Upper lobe of left lung (tissue), 6 donors: ENCODE measurements around the gene MUC21. TPM values are rescaled to one million over a fixed set of nuclear protein-coding genes. Genes with fewer than 3 reads are reported as not detected.

ENCODE experiments used
- ATAC-seq, 2 donors: fragments of 200-7000 bp; cut with Tn5 transposase; one replicate each; pipeline ENCODE4 v1.9.1; 2022; ENCODE audit warnings: mild to moderate bottlenecking in 2 of 2, moderate library complexity in 2 of 2; ENCODE audit not compliant: low FRiP score in 2 of 2
- DNase-seq, 2 donors: peaks; one replicate each; pipeline ENCODE4 v3.0.0-alpha.2; 2019 to 2020
- H3K27ac ChIP-seq, 4 donors: fragments of 200-600 bp; sonication (generic); one replicate each; pipeline ENCODE4 v1.5.1; 2016 to 2019
- H3K27me3 ChIP-seq, 4 donors: fragments of 200-600 bp; sonication (generic); one replicate each; pipeline ENCODE4 v1.5.1; 2017 to 2019
- H3K36me3 ChIP-seq, 4 donors: fragments of 200-600 bp; sonication (generic); one replicate each; pipeline ENCODE4 v1.5.1; 2016 to 2019
- H3K4me1 ChIP-seq, 4 donors: fragments of 200-600 bp; sonication (generic); one replicate each; pipeline ENCODE4 v1.5.1; 2018 to 2019
- H3K4me3 ChIP-seq, 4 donors: fragments of 200-600 bp; sonication (generic); one replicate each; pipeline ENCODE4 v1.5.1; 2017 to 2019; ENCODE audit warnings: mild to moderate bottlenecking in 2 of 4, moderate library complexity in 1 of 4
- H3K9me3 ChIP-seq, 4 donors: fragments of 200-600 bp; sonication (generic); one replicate each; pipeline ENCODE4 v1.5.1; 2018 to 2019
- EP300 ChIP-seq, 4 donors: sonication (generic); formaldehyde crosslinking; IDR thresholded peaks; one replicate each; pipeline ENCODE4 v1.5.1; 2017; ENCODE audit warnings: antibody characterized with exemption in 4 of 4, control low read depth in 2 of 4
- POLR2A ChIP-seq, 4 donors: fragments of 450-650 bp; IDR thresholded peaks; one replicate each; pipeline ENCODE4 v1.5.1; 2016 to 2017; ENCODE audit warnings: antibody characterized with exemption in 4 of 4, mild to moderate bottlenecking in 2 of 4
- POLR2AphosphoS5 ChIP-seq, 2 donors: sonication (generic); formaldehyde crosslinking; IDR thresholded peaks; one replicate each; pipeline ENCODE4 v1.5.1; 2017; ENCODE audit warnings: antibody characterized with exemption in 2 of 2
- WGBS, 2 donors: methylation state at CpG; one replicate each; pipeline ENCODE4 v1.1.5; 2017 to 2018; 5-methylcytosine and 5-hydroxymethylcytosine counted together
- total RNA-seq, 6 donors: library from RNA; depleted of rRNA in 4 of 6; stranded (reverse); fragments of >200 nt in 4 of 6; gene quantifications; one replicate each; pipeline versions ENCODE4 v1.1.0 to v1.2.1, GENCODE V29; 2016 to 2021
- TF ChIP-seq, protein P1 (sequence below), 6 experiments: fragments of 450-650 bp in 4 of 6; fragments of 200-600 bp in 2 of 6; sonication (generic) in 2 of 6; IDR thresholded peaks; one replicate each; pipeline ENCODE4 v1.5.1; 2016 to 2019; ENCODE audit warnings: antibody characterized with exemption in 6 of 6
- donor health status: DM: no; HTN: no; CAD: no; lungs with moderate emphysema.
- donor health status: DM: no; HTN: yes; CAD: no; lungs with severe emphysema.

The MUC21 gene
- total RNA-seq, 6 donors from 2014 or later, result 2.1 to 5.2 (median 3.6) TPM

DNA sequence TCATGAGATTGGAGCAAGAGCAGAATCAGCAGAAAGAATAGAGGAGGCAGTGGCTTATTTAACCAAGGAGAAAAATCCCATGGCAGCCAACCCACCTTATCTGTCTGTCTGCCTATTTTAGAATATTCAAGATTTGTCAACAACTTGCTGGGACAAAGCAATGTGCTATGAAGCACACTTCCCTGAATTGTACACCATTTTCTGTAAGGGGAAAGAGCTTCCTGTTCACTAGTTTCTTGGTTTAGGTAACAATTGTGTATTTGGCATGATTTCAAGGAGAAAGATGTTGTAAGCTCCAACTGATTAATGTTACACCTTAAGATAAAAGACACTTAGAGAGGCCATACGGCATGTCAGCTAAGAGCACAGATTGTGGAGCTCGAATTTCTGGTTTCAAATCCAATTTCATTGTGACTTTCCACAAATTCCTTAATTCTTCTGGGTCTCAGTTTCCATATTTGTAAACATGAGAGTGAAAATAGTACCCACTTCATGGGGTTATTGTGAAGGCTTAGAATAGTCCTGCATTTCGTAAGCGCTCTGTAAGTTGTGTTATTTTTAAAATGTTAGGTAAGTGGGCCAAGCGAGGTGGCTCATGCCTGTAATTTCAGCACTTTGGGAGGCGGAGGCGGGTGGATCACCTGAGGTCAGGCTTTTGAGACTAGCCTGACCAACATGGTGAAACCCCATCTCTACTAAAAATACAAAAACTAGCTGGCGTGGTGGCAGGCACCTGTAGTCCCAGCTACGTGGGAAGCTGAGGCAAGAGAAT lies 21.9 kb downstream of the MUC21 start:
- 63 to 70% methylated on average over 9 of the region's 9 CpGs for WGBS, 2 donors
- Histone ChIP-seq H3K9me3 (no peaks in the 10 kb centered on the region), H3K36me3 (no peaks in the 10 kb centered on the region), H3K4me1 (peaks cover 0 to 29% (median 10%) of the 10 kb centered on the region in 4 donors), H3K27me3 (no peaks in the 10 kb centered on the region), H3K4me3 (no peak overlapping the region), H3K27ac (peak overlapping the region in 3 of 4 donors; percentile 50 to 67 (median 53))
- DNase-seq (peak in 1 of 2 donors; percentile 80), ATAC-seq (no peak)
- peak in 1 of 2 donors; percentile 4 for TF ChIP-seq POLR2AphosphoS5 (IDR thresholded peaks at IDR 0.05)
- TF ChIP-seq POLR2A (IDR thresholded peaks at IDR 0.05), result no peak
- TF ChIP-seq, protein P1, sequence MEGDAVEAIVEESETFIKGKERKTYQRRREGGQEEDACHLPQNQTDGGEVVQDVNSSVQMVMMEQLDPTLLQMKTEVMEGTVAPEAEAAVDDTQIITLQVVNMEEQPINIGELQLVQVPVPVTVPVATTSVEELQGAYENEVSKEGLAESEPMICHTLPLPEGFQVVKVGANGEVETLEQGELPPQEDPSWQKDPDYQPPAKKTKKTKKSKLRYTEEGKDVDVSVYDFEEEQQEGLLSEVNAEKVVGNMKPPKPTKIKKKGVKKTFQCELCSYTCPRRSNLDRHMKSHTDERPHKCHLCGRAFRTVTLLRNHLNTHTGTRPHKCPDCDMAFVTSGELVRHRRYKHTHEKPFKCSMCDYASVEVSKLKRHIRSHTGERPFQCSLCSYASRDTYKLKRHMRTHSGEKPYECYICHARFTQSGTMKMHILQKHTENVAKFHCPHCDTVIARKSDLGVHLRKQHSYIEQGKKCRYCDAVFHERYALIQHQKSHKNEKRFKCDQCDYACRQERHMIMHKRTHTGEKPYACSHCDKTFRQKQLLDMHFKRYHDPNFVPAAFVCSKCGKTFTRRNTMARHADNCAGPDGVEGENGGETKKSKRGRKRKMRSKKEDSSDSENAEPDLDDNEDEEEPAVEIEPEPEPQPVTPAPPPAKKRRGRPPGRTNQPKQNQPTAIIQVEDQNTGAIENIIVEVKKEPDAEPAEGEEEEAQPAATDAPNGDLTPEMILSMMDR (IDR thresholded peaks at IDR 0.05), result no peak
- peak in 2 of 4 donors; percentile 28 to 68 for TF ChIP-seq EP300 (IDR thresholded peaks at IDR 0.05)

DNA sequence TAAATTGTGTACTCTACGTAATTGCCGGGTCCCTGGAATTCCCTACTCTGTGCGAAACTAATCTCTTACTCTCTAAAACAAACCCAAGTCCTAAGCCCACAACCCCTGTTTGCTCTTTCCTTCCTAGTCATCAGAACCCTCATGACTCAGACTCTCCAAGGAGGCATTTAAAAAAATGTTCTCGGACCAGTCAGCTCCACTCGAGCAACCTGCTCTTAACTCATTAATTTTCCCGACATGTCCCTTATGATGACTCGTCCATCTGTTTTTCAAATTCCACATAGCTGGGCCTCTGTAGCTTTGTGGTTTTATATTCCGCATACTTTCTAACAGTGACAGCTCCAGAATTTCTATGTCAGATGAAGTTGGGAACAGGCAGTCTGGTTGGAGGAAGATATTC lies 24.2 kb downstream of the MUC21 start:
- Histone ChIP-seq H3K27me3 (no peaks in the 10 kb centered on the region), H3K27ac (peak overlapping the region in 1 of 4 donors; percentile 48), H3K4me1 (peaks cover 0 to 29% (median 10%) of the 10 kb centered on the region in 4 donors), H3K4me3 (no peak overlapping the region), H3K9me3 (no peaks in the 10 kb centered on the region), H3K36me3 (no peaks in the 10 kb centered on the region)
- ATAC-seq (peak in 1 of 2 donors; percentile 54), DNase-seq (peak in 1 of 2 donors; percentile 25)
- TF ChIP-seq EP300 (IDR thresholded peaks at IDR 0.05), result peak in 1 of 4 donors; percentile 59
- no peak for TF ChIP-seq POLR2A (IDR thresholded peaks at IDR 0.05)
- 46 to 53% methylated on average over 8 of the region's 8 CpGs for WGBS, 2 donors

DNA sequence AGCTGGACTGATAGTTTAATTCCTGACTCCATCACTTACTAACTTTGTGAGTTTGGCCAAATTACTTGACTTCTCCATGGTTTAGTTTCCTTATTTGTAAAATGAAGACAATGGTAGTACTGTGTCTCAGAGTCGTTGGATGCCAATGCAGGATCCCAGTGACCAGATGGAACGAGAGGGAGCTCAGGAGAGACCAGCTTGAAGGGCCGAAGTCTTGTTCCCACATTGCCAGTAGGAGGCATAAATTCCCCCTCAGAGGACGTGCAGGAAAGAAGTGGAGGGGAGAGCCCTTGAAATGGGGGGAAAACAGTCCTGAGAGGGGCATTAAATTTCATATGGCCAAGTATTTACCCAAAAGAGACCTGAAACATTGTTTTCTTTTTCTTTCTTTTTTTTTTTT lies 24.6 kb downstream of the MUC21 start:
- H3K27ac ChIP-seq, result peak overlapping the region in 1 of 4 donors; percentile 48
- H3K36me3 ChIP-seq, result no peaks in the 10 kb centered on the region
- H3K4me1 ChIP-seq, result peaks cover 0 to 29% (median 10%) of the 10 kb centered on the region in 4 donors
- H3K4me3 ChIP-seq, result no peak overlapping the region
- TF ChIP-seq, protein P1 (IDR thresholded peaks at IDR 0.05), result no peak
- TF ChIP-seq EP300 (IDR thresholded peaks at IDR 0.05), result no peak
- TF ChIP-seq POLR2AphosphoS5 (IDR thresholded peaks at IDR 0.05), result no peak
- no peak for TF ChIP-seq POLR2A (IDR thresholded peaks at IDR 0.05)
- 70 to 84% methylated on average over 4 of the region's 4 CpGs for WGBS, 2 donors
- H3K27me3 ChIP-seq, result no peaks in the 10 kb centered on the region
- no peak for DNase-seq
- H3K9me3 ChIP-seq, result no peaks in the 10 kb centered on the region
- no peak for ATAC-seq

DNA sequence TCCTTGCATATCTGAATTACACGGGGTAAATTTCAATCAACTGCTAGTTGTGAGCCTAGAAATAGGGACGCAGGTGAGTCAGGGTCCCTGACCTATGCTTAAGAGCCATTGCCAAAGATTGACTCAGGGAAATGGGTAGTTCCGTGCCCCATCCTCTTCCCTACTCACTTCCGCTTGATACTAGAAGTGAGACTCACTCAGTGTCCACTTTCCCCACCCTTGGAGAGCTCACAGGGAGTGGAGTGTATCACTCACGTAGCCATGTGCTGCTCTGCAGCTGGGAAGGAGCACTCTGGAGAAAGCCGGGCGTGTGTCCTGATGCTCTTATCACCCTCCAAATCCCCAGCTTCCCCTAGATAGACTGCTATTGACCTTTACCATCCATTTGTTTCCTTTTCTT lies 26.2 kb downstream of the MUC21 start:
- Histone ChIP-seq H3K27ac (no peak overlapping the region), H3K4me1 (peaks cover 0 to 24% (median 8%) of the 10 kb centered on the region in 4 donors), H3K27me3 (no peaks in the 10 kb centered on the region), H3K4me3 (no peak overlapping the region), H3K9me3 (peaks cover 0 to 2% (median 0%) of the 10 kb centered on the region in 4 donors), H3K36me3 (no peaks in the 10 kb centered on the region)
- WGBS, 2 donors, result 83 to 84% methylated on average over 7 of the region's 7 CpGs
- no peak for TF ChIP-seq EP300 (IDR thresholded peaks at IDR 0.05)
- TF ChIP-seq POLR2A (IDR thresholded peaks at IDR 0.05), result no peak
- TF ChIP-seq, protein P1 (IDR thresholded peaks at IDR 0.05), result no peak
- TF ChIP-seq POLR2AphosphoS5 (IDR thresholded peaks at IDR 0.05), result no peak
- DNase-seq (no peak), ATAC-seq (no peak)

DNA sequence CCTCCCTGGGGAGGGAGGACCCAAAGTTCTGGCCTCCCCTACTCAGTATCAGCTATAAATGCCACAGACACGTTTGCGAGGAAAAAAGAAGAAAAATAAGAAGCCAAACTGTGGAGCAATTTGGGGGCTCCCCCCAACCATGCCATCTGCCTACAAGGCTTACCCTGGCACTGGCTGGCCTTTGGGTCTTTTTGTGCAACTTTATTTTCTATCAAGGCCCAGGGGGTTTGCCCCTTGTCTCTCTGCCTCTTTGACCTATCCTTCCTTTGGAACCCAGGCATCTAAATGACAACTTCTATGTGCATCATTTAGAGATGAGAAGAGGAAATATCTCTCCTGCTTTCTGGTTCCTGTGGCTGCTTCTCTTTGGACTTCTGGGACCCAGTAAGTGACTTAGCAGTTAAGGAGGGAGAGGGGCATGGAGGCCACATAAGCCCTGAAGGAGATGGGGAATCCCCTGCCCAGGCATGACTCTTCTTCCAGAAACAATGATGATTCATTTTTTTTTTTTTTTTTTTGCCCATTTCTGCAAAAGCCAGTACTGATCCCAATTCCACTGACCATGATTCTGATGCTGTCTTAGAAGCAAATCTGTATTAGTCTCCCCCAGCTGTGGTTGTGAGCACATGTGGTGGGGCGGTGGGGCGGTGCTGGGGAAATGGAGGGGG lies 27.0 kb downstream of the MUC21 start, which contains the start of gene MUC22:
Gene MUC22, plus strand, starts transcription at position 82 of the 668 bp plus-strand sequence. Its CDS starts 233 bp downstream, at position 315.
- Histone ChIP-seq H3K9me3 (peaks cover 0 to 3% (median 0%) of the 10 kb centered on the region in 4 donors), H3K27ac (no peak within 1 kb of the TSS), H3K4me1 (peaks cover 0 to 16% (median 4%) of the 10 kb centered on the region in 4 donors), H3K4me3 (no peak within 1 kb of the TSS), H3K27me3 (no peaks in the 10 kb centered on the region), H3K36me3 (no peaks in the 10 kb centered on the region)
- TF ChIP-seq EP300 (IDR thresholded peaks at IDR 0.05) (no peak), POLR2AphosphoS5 (IDR thresholded peaks at IDR 0.05) (no peak), POLR2A (IDR thresholded peaks at IDR 0.05) (no peak)
- TF ChIP-seq, protein P1 (IDR thresholded peaks at IDR 0.05), result no peak
- no peak for DNase-seq
- WGBS, 2 donors, result 93 to 96% methylated on average over 4 of the region's 4 CpGs
- no peak for ATAC-seq
